ENCODE measurements around the gene PPP4R1.

The PPP4R1 gene

GRCh38 chr18:9596843-9597526 is 17.4 kb downstream of the PPP4R1 start:
- Histone ChIP-seq H3K27me3 (replicated peaks) (no peaks in the 10 kb centered on the region), H3K4me3 (ENCODE audit: low read depth, low read length) (no peak overlapping the region), H3K27ac (no peak overlapping the region), H3K36me3 (replicated peaks) (peaks cover 5% of the 10 kb centered on the region)
- DNase-seq, result no peak
- in situ Hi-C loops (cut with HindIII; ENCODE audit: low pct_ligation_motif_present, low sequenced_read_pairs), result no loop called here
- no peak for TF ChIP-seq CTCF (IDR thresholded peaks at IDR 0.05; ENCODE audit: low read depth, low read length, missing control alignments)

DNA sequence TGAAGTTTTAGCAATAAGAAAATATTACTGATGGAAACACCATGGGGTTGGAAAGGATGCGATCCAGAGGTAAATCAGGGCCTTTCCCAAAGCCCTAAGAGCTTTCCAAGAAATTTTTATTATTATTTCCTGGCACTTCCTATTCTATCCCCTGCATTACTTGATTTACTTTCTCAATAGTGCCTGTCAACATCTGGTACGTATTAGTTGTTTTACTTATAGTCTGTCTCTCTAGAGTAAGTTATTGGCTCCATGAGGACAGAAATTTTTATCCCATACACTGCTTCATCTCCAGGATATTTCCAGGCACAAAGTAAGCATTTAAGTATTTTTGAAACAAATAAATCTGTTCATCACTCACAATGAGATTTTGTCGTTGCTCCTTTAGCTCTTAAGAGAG is 18.1 kb downstream of the PPP4R1 start:
- no peaks in the 10 kb centered on the region for H3K27me3 ChIP-seq (replicated peaks)
- in situ Hi-C loops (cut with HindIII; ENCODE audit: low pct_ligation_motif_present, low sequenced_read_pairs), result no loop called here
- no peak for TF ChIP-seq CTCF (IDR thresholded peaks at IDR 0.05; ENCODE audit: low read depth, low read length, missing control alignments)
- H3K4me3 ChIP-seq (ENCODE audit: low read depth, low read length), result no peak overlapping the region
- no peak for DNase-seq
- no peak overlapping the region for H3K27ac ChIP-seq
- H3K36me3 ChIP-seq (replicated peaks), result peaks cover 5% of the 10 kb centered on the region

GRCh38 chr18:9594823-9595596 is 19.3 kb downstream of the PPP4R1 start:
- H3K4me3 ChIP-seq (ENCODE audit: low read depth, low read length), result no peak overlapping the region
- DNase-seq, result no peak
- TF ChIP-seq CTCF (IDR thresholded peaks at IDR 0.05; ENCODE audit: low read depth, low read length, missing control alignments), result no peak
- peaks cover 14% of the 10 kb centered on the region for H3K36me3 ChIP-seq (replicated peaks)
- in situ Hi-C loops (cut with HindIII; ENCODE audit: low pct_ligation_motif_present, low sequenced_read_pairs), result no loop called here
- no peaks in the 10 kb centered on the region for H3K27me3 ChIP-seq (replicated peaks)
- H3K27ac ChIP-seq, result peak overlapping the region; percentile 27

GRCh38 chr18:9587924-9588323 is 26.4 kb downstream of the PPP4R1 start:
- Histone ChIP-seq H3K27me3 (replicated peaks) (no peaks in the 10 kb centered on the region), H3K4me3 (ENCODE audit: low read depth, low read length) (no peak overlapping the region), H3K36me3 (replicated peaks) (peaks cover 40% of the 10 kb centered on the region), H3K27ac (no peak overlapping the region)
- TF ChIP-seq CTCF (IDR thresholded peaks at IDR 0.05; ENCODE audit: low read depth, low read length, missing control alignments), result no peak
- DNase-seq, result no peak
- in situ Hi-C loops (cut with HindIII; ENCODE audit: low pct_ligation_motif_present, low sequenced_read_pairs), result no loop called here

- in situ Hi-C loops (cut with HindIII; ENCODE audit: low pct_ligation_motif_present, low sequenced_read_pairs), result no loop called here
- no peak for TF ChIP-seq CTCF (IDR thresholded peaks at IDR 0.05; ENCODE audit: low read depth, low read length, missing control alignments)
- H3K27ac ChIP-seq, result no peak overlapping the region
- H3K4me3 ChIP-seq (ENCODE audit: low read depth, low read length), result no peak overlapping the region
- H3K36me3 ChIP-seq (replicated peaks), result peaks cover 45% of the 10 kb centered on the region
- no peak for DNase-seq
- H3K27me3 ChIP-seq (replicated peaks), result no peaks in the 10 kb centered on the region
Observed at GRCh38 chr18:9586814-9587213, 27.5 kb downstream of the PPP4R1 start.

Data from brain microvascular endothelial cell (primary cell).